GM12878 (cell line): ENCODE data around the gene IQGAP3. TPM values are rescaled to one million over a fixed set of nuclear protein-coding genes. Genes with fewer than 3 reads are reported as not detected.

Experiments used
- ATAC-seq: fragments of 200-7000 bp; cut with Tn5 transposase; 3 replicates; pipeline ENCODE4 v1.9.1; 2020; ENCODE audit warnings: mild to moderate bottlenecking, moderate library complexity
- BruUV-seq: library from RNA; stranded (reverse); fragments of 400-500 nt; replicated peaks from 2 replicates; lab custom pipeline; 2021; lab: Mats Ljungman, UMichigan
- CTCF ChIA-PET: fragments of 300-600 bp; sonication (Branson Sonifier 250); formaldehyde crosslinking; extraction: SDS; loops from one replicate; lab custom pipeline; 2021; ENCODE audit warnings: inconsistent platforms; lab: Yijun Ruan, JAX
- POLR2A ChIA-PET: fragments of 350-600 bp; formaldehyde crosslinking; extraction: SDS; loops from one replicate; lab custom pipeline; 2021; ENCODE audit warnings: inconsistent platforms; lab: Charles Lee
- RAD21 ChIA-PET: fragments of 300-600 bp; sonication (Branson Sonifier 250); formaldehyde crosslinking; loops from one replicate; lab custom pipeline; 2023; ENCODE audit warnings: antibody characterized with exemption; ENCODE audit not compliant: unreplicated experiment; lab: Charles Lee
- SMC1A ChIA-PET: fragments of 300-600 bp; sonication (Branson Sonifier 250); formaldehyde crosslinking; loops from one replicate; lab custom pipeline; 2023; ENCODE audit not compliant: unreplicated experiment, uncharacterized antibody; lab: Charles Lee
- DNase-seq: peaks from one replicate; pipeline ENCODE4 v3.0.0-alpha.2; 2011; ENCODE audit warnings: low read depth, low spot score
- FAIRE-seq: peaks from 3 replicates; lab custom pipeline; 2011; peaks lifted over from hg19 to GRCh38; lab: Jason Lieb, UNC
- H2AFZ ChIP-seq: 2 replicates; pipeline ENCODE4 v1.6.0; 2011; ENCODE audit warnings: low read depth, low read length, control low read depth; ENCODE audit not compliant: control insufficient read depth
- H3K27ac ChIP-seq: 2 replicates; pipeline ENCODE4 v1.5.1; 2011; ENCODE audit warnings: control low read depth; ENCODE audit not compliant: control insufficient read depth, insufficient read depth
- H3K27me3 ChIP-seq, 2 experiments: replicated peaks in 1 of 2; 2 replicates each; pipeline versions ENCODE4 v1.6.0 to v1.6.1; 2011; ENCODE audit warnings: low read length in 1 of 2; ENCODE audit not compliant: control insufficient read depth in 2 of 2, insufficient read depth in 2 of 2
- H3K36me3 ChIP-seq, 2 experiments: 2 replicates each; pipeline ENCODE4 v1.5.1; 2011; ENCODE audit warnings: low read length in 1 of 2; ENCODE audit not compliant: control insufficient read depth in 2 of 2, insufficient read depth in 2 of 2
- H3K4me1 ChIP-seq: 2 replicates; pipeline ENCODE4 v1.6.1; 2011; ENCODE audit warnings: mild to moderate bottlenecking, low read length, moderate library complexity, mixed read lengths; ENCODE audit not compliant: control insufficient read depth, insufficient read depth
- H3K4me2 ChIP-seq: 2 replicates; pipeline ENCODE4 v1.6.0; 2011; ENCODE audit warnings: control low read depth; ENCODE audit not compliant: control insufficient read depth, insufficient read depth
- H3K4me3 ChIP-seq: fragments of 200-600 bp; sonication (generic); 2 replicates; pipeline ENCODE4 v1.5.1; 2016
- H3K79me2 ChIP-seq: 2 replicates; pipeline ENCODE4 v1.6.0; 2011; ENCODE audit warnings: low read length; ENCODE audit not compliant: control insufficient read depth, insufficient read depth
- H3K9ac ChIP-seq: 2 replicates; pipeline ENCODE4 v1.8.0; 2011; ENCODE audit warnings: low read length, control low read depth, mixed read lengths; ENCODE audit not compliant: control insufficient read depth, insufficient read depth
- H3K9me3 ChIP-seq: replicated peaks from 3 replicates; pipeline ENCODE4 v1.5.1; 2011; ENCODE audit warnings: mild to moderate bottlenecking, low read length; ENCODE audit not compliant: control insufficient read depth, insufficient read depth
- H4K20me1 ChIP-seq: 2 replicates; pipeline ENCODE4 v1.6.0; 2011; ENCODE audit not compliant: control insufficient read depth, insufficient read depth
- ATF2 ChIP-seq: IDR thresholded peaks from 2 replicates; pipeline ENCODE4 v1.6.1; 2012; ENCODE audit warnings: low read length, inconsistent platforms
- CBX5 ChIP-seq: sonication (generic); IDR thresholded peaks from 2 replicates; pipeline ENCODE4 v1.6.1; 2016; ENCODE audit warnings: low read depth, moderate library complexity, mild to moderate bottlenecking, inconsistent platforms
- E2F4 ChIP-seq: IDR thresholded peaks from 2 replicates; pipeline ENCODE4 v1.6.1; 2012; ENCODE audit warnings: low read depth, low read length, improper control_type of control experiment
- E2F8 ChIP-seq: fragments of 450-650 bp; IDR thresholded peaks from 2 replicates; pipeline ENCODE4 v1.6.1; 2018; ENCODE audit warnings: mild to moderate bottlenecking, low read depth, moderate library complexity; ENCODE audit not compliant: partially characterized antibody
- IKZF1 ChIP-seq: fragments of 450-650 bp; conservative IDR thresholded peaks from 2 replicates; pipeline ENCODE4 v1.6.1; 2017; ENCODE audit warnings: antibody characterized with exemption, mild to moderate bottlenecking
- IRF5 ChIP-seq: fragments of 450-650 bp; IDR thresholded peaks from 2 replicates; pipeline ENCODE4 v1.6.1; 2017; ENCODE audit warnings: borderline replicate concordance
- JUND ChIP-seq: IDR thresholded peaks from 2 replicates; pipeline ENCODE4 v1.6.1; 2012; ENCODE audit warnings: low read depth, mild to moderate bottlenecking, low read length, improper control_type of control experiment, moderate library complexity
- MLLT1 ChIP-seq: fragments of 450-650 bp; IDR thresholded peaks from 2 replicates; pipeline ENCODE4 v1.6.1; 2016; ENCODE audit warnings: mild to moderate bottlenecking
- NFIC ChIP-seq: IDR thresholded peaks from 2 replicates; pipeline ENCODE4 v1.6.1; 2012; ENCODE audit warnings: low read depth, mild to moderate bottlenecking, inconsistent platforms, low read length, moderate library complexity
- NRF1 ChIP-seq: conservative IDR thresholded peaks from 2 replicates; pipeline ENCODE4 v1.6.1; 2011; ENCODE audit warnings: mild to moderate bottlenecking, low read depth, low read length, improper control_type of control experiment
- PML ChIP-seq: IDR thresholded peaks from 2 replicates; pipeline ENCODE4 v1.6.1; 2012; ENCODE audit warnings: low read length, inconsistent platforms
- POLR2AphosphoS5 ChIP-seq: IDR thresholded peaks from 2 replicates; pipeline ENCODE4 v1.6.1; 2011; ENCODE audit warnings: mild to moderate bottlenecking, low read length, inconsistent platforms
- RBBP5 ChIP-seq: fragments of 200-600 bp; sonication (generic); conservative IDR thresholded peaks from 2 replicates; pipeline ENCODE4 v1.6.1; 2016
- SMC3 ChIP-seq: IDR thresholded peaks from 2 replicates; pipeline ENCODE4 v1.6.1; 2011; ENCODE audit warnings: low read length, improper control_type of control experiment, borderline replicate concordance
- ZZZ3 ChIP-seq: IDR thresholded peaks from 2 replicates; pipeline ENCODE4 v1.6.1; 2011; ENCODE audit warnings: low read depth; ENCODE audit not compliant: control insufficient read depth, insufficient read length
- WGBS: methylation state at CpG from one replicate; pipeline ENCODE4 v1.1.6; 2016; ENCODE audit warnings: low lambda C conversion rate; ENCODE audit not compliant: insufficient replicate concordance, insufficient coverage; ENCODE audit errors: missing lambda C conversion rate; 5-methylcytosine and 5-hydroxymethylcytosine counted together
- in situ Hi-C: fragments of 300-500 bp; cut with MboI; formaldehyde crosslinking; loops from 9 replicates; pipeline ENCODE4 v1.14.3; 2018; ENCODE audit warnings: mixed read lengths
- intact Hi-C: fragments of 100-400 bp; cut with micrococcal nuclease; formaldehyde crosslinking; loops from one replicate; pipeline ENCODE4 v1.14.2; 2022; ENCODE audit not compliant: unreplicated experiment
- polyA plus RNA-seq, 11 experiments: library from polyadenylated mRNA; depleted of rRNA in 4 of 11; unstranded in 6 of 11; stranded (reverse) in 5 of 11; fragments of >200 nt; fragmentation: Nextera tagmentation in 4 of 11; fragmentation: Illumina TruSeq in 1 of 11; extraction: Ambion mirVana in 4 of 11; extraction: Trizol in 1 of 11; gene quantifications; 1 replicate in 1 of 11; 2 replicates in 10 of 11; pipeline versions ENCODE4 v1.2.1 to v1.2.3, GENCODE V29; 2011 to 2016; ENCODE audit warnings: inconsistent platforms in 2 of 11, missing spikeins in 2 of 11, low read depth in 1 of 11
- total RNA-seq, 4 experiments: library from RNA; depleted of rRNA in 3 of 4; stranded (reverse); fragments of >200 nt in 3 of 4; fragmentation: Illumina TruSeq in 1 of 4; extraction: Trizol in 1 of 4; gene quantifications; 2 replicates each; pipeline versions ENCODE4 v1.2.1 to v1.2.3, GENCODE V29; 2013 to 2021

The IQGAP3 gene
- total and polyA plus RNA-seq, 10 of the 15 experiments (the other 5 are each of a cell fraction or from before 2014, with no cell fraction given), result 1.1 to 10.7 (median 7.9) TPM

- intact Hi-C loops, result no loop called here
- FAIRE-seq (no peak), ATAC-seq (no peak), DNase-seq (no peak)
- no peaks in the 10 kb centered on the region for H3K27me3 ChIP-seq
- H3K9ac ChIP-seq, result no peak overlapping the region
- ChIA-PET SMC1A (interaction anchor here (0.8 to 1.0 kb wide), 2 partner anchors 100 to 102 kb away, joined by 3 to 4 read pairs; no protein-coding TSS in a partner anchor), POLR2A (interaction anchor here (0.5 kb wide), 1 partner anchor 152 kb away, joined by 5 read pairs; no protein-coding TSS in a partner anchor), CTCF (interaction anchor here (1.8 kb wide), 1 partner anchor 12 kb away, joined by 9 read pairs; no protein-coding TSS in a partner anchor), RAD21 (no interaction called here)
- H4K20me1 ChIP-seq, result no peaks in the 10 kb centered on the region
- 98% methylated on average over 3 of the region's 3 CpGs for WGBS
- no peak overlapping the region for H3K4me2 ChIP-seq
- H2AFZ ChIP-seq, result no peak overlapping the region
- no peak overlapping the region for H3K27ac ChIP-seq
- H3K36me3 ChIP-seq, result peaks cover 27 to 31% of the 10 kb centered on the region in 2 experiments; a peak in 3 of 4 replicates
- no TSS peak for BruUV-seq
- H3K79me2 ChIP-seq, result peaks cover 34% of the 10 kb centered on the region
- peaks cover 3% of the 10 kb centered on the region for H3K4me1 ChIP-seq
- no peaks in the 10 kb centered on the region for H3K9me3 ChIP-seq
- H3K4me3 ChIP-seq, result no peak overlapping the region
- in situ Hi-C loops, result no loop called here
- no peak for TF ChIP-seq NRF1
- TF ChIP-seq MLLT1, result no peak
- TF ChIP-seq ZZZ3, result no peak
- no peak for TF ChIP-seq CBX5
- TF ChIP-seq POLR2AphosphoS5, result no peak
- TF ChIP-seq E2F4, result no peak
- TF ChIP-seq NFIC, result no peak
- TF ChIP-seq PML, result no peak; the same call in 1 of the 2 replicates
- TF ChIP-seq IRF5, result no peak
- no peak for TF ChIP-seq ATF2
- no peak for TF ChIP-seq SMC3
- TF ChIP-seq JUND, result no peak
- TF ChIP-seq E2F8, result no peak
- TF ChIP-seq RBBP5, result no peak
- no peak for TF ChIP-seq IKZF1
Observed at GRCh38 chr1:156596426-156596825, 24.1 kb upstream of the IQGAP3 start.
